Epithelial cell of esophagus (primary cell): ENCODE results near the gene SMAP2.

Experiments used
- DNase-seq: peaks from one replicate; pipeline ENCODE4 v3.0.0; 2010; ENCODE audit warnings: low read depth
- H3K4me3 ChIP-seq: 2 replicates; pipeline ENCODE4 v1.5.1; 2011; ENCODE audit warnings: mild to moderate bottlenecking, low read length, control low read depth
- CTCF ChIP-seq: IDR thresholded peaks from 2 replicates; pipeline ENCODE4 v1.5.1; 2011; ENCODE audit warnings: low read depth, mild to moderate bottlenecking, low read length, control low read depth, inconsistent platforms; ENCODE audit not compliant: insufficient read depth; ENCODE audit errors: missing control alignments

The SMAP2 gene

GRCh38 chr1:40396420-40396819 is 22.9 kb downstream of the SMAP2 start:
- TF ChIP-seq CTCF: no peak
- DNase-seq: no peak
- no peak overlapping the region for H3K4me3 ChIP-seq

GRCh38 chr1:40397258-40397657 is 23.7 kb downstream of the SMAP2 start:
- no peak for TF ChIP-seq CTCF
- no peak for DNase-seq
- no peak overlapping the region for H3K4me3 ChIP-seq

GRCh38 chr1:40399984-40400704 is 26.6 kb downstream of the SMAP2 start:
- DNase-seq: no peak
- no peak for TF ChIP-seq CTCF
- no peak overlapping the region for H3K4me3 ChIP-seq

- TF ChIP-seq CTCF: no peak
- DNase-seq: no peak
- no peak overlapping the region for H3K4me3 ChIP-seq
These were observed 28.1 kb downstream of the SMAP2 start for GRCh38 chr1:40401473-40402201.

GRCh38 chr1:40404670-40405462 is 31.3 kb downstream of the SMAP2 start:
- DNase-seq: peak; percentile 73
- peak; percentile 75 for TF ChIP-seq CTCF
- H3K4me3 ChIP-seq: no peak overlapping the region

- no peak overlapping the region for H3K4me3 ChIP-seq
- no peak for DNase-seq
- no peak for TF ChIP-seq CTCF
These were observed 32.3 kb downstream of the SMAP2 start for GRCh38 chr1:40405812-40406211.
